Ishikawa (cell line): ENCODE results near the gene TIE1.

Experiments used
- CEBPB ChIP-seq: IDR thresholded peaks from 2 replicates; pipeline ENCODE4 v1.6.1; 2012
- CREB1 ChIP-seq: IDR thresholded peaks from 2 replicates; pipeline ENCODE4 v1.6.1; 2012; ENCODE audit warnings: low read depth
- EP300 ChIP-seq: IDR thresholded peaks from 2 replicates; pipeline ENCODE4 v1.6.1; 2012; ENCODE audit warnings: borderline replicate concordance
- FOXM1 ChIP-seq: IDR thresholded peaks from 2 replicates; pipeline ENCODE4 v1.6.1; 2012; ENCODE audit warnings: low read depth, borderline replicate concordance
- RAD21 ChIP-seq: IDR thresholded peaks from 2 replicates; pipeline ENCODE4 v1.6.1; 2012; ENCODE audit warnings: low read depth
- TAF1 ChIP-seq: IDR thresholded peaks from 2 replicates; pipeline ENCODE4 v1.6.1; 2012; ENCODE audit warnings: low read depth, mild to moderate bottlenecking
- TEAD4 ChIP-seq: IDR thresholded peaks from 2 replicates; pipeline ENCODE4 v1.6.1; 2012
- YY1 ChIP-seq: IDR thresholded peaks from 2 replicates; pipeline ENCODE4 v1.6.1; 2012; ENCODE audit warnings: low read depth
- TF ChIP-seq, protein P1 (sequence below): IDR thresholded peaks from 2 replicates; pipeline ENCODE4 v1.6.1; 2012; ENCODE audit warnings: low read depth, mild to moderate bottlenecking

DNA sequence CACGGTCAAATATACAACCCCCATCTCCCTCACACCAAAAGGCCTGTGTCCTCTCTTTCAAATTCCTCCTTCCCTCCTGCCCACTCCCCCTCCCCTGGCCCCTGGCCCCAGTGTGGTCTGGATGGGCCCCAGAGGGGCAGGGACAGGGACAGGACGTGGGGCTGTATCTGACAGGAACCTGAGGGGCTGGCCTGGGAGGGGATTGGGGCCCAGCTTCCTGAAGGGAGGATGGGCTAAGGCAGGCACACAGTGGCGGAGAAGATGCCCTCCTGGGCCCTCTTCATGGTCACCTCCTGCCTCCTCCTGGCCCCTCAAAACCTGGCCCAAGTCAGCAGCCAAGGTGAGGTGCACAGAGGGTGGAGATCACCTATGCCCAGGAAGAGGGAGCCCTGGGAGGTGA, 36.8 kb downstream of the TIE1 start, which contains the start of gene MPL:
- TF ChIP-seq RAD21 (no peak), TAF1 (no peak), TEAD4 (no peak), CEBPB (no peak), EP300 (no peak), YY1 (no peak), FOXM1 (no peak), CREB1 (no peak)
- TF ChIP-seq, protein P1, sequence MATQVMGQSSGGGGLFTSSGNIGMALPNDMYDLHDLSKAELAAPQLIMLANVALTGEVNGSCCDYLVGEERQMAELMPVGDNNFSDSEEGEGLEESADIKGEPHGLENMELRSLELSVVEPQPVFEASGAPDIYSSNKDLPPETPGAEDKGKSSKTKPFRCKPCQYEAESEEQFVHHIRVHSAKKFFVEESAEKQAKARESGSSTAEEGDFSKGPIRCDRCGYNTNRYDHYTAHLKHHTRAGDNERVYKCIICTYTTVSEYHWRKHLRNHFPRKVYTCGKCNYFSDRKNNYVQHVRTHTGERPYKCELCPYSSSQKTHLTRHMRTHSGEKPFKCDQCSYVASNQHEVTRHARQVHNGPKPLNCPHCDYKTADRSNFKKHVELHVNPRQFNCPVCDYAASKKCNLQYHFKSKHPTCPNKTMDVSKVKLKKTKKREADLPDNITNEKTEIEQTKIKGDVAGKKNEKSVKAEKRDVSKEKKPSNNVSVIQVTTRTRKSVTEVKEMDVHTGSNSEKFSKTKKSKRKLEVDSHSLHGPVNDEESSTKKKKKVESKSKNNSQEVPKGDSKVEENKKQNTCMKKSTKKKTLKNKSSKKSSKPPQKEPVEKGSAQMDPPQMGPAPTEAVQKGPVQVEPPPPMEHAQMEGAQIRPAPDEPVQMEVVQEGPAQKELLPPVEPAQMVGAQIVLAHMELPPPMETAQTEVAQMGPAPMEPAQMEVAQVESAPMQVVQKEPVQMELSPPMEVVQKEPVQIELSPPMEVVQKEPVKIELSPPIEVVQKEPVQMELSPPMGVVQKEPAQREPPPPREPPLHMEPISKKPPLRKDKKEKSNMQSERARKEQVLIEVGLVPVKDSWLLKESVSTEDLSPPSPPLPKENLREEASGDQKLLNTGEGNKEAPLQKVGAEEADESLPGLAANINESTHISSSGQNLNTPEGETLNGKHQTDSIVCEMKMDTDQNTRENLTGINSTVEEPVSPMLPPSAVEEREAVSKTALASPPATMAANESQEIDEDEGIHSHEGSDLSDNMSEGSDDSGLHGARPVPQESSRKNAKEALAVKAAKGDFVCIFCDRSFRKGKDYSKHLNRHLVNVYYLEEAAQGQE, result no peak
